Activated CD4-positive, CD25-positive, alpha-beta regulatory T cell treated with anti-CD3 and anti-CD28 coated beads, Interleukin-2, amount 50 U/mL, for 24 hours (primary cell): ENCODE data around the gene INKA2.

Experiments used
- ATAC-seq, 2 donors: fragments of 150-1000 bp; cut with Tn5 transposase; one replicate each; pipeline ENCODE4 v1.10.0; 2021; ENCODE audit warnings: mild to moderate bottlenecking in 1 of 2, moderate library complexity in 1 of 2

INKA2 gene

GRCh38 chr1:111696330-111696729 is 42.9 kb downstream of the INKA2 start:
- ATAC-seq = no peak

DNA sequence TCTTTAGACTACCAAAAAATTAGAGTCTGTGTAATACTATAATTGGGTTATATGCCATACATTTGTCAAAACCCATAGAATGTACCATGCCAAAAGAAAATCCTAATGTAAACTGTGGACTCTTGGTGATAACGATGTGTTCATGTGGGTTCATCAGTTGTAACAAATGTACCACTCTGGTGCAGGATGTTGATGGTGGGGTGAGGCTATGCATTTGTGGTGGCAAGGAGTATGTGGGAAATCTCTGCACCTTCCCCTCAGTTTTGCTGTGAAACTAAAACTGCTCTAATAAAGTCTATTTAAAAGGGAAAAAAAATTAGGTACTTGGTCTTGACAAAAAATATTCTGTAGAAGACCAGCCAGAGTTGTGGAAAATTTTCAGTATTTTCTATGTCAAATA is 43.4 kb downstream of the INKA2 start:
- ATAC-seq = no peak

GRCh38 chr1:111691886-111692285 is 47.3 kb downstream of the INKA2 start:
- no peak for ATAC-seq

GRCh38 chr1:111690306-111690617 is 48.9 kb downstream of the INKA2 start:
- no peak for ATAC-seq
